Non-pigmented ciliary epithelial cell (primary cell): Measurements from ENCODE around the gene NME5.
"Not testable (repeated sequence)": the region's sequence is repeated elsewhere in the genome, so short reads cannot be mapped to it uniquely, and the experiment has no call there.

Experiments used
- DNase-seq: peaks from one replicate; pipeline ENCODE4 v3.0.0-alpha.2; 2010; ENCODE audit warnings: low read depth

The NME5 gene

GRCh38 chr5:138138949-138139780 is at the start of gene NME5:
TSS of gene NME5 (minus strand) at chr5:138139428. CDS start at chr5:138138780, 648 bp downstream.
- no peak for DNase-seq

- DNase-seq = no peak
Observed at GRCh38 chr5:138188626-138189025, 49.4 kb upstream of the NME5 start.

- no peak for DNase-seq
Observed at GRCh38 chr5:138186002-138186447, 46.8 kb upstream of the NME5 start.

- no peak for DNase-seq
Observed at GRCh38 chr5:138182808-138183207, 43.6 kb upstream of the NME5 start.

GRCh38 chr5:138180841-138181240 is 41.6 kb upstream of the NME5 start:
- DNase-seq = no peak

GRCh38 chr5:138180183-138180782 is 41.1 kb upstream of the NME5 start:
- peak; percentile 24 for DNase-seq

- DNase-seq = no peak
Observed at GRCh38 chr5:138179277-138179857, 40.1 kb upstream of the NME5 start.

GRCh38 chr5:138178516-138179276 is 39.5 kb upstream of the NME5 start, which contains the start of the genes BRD8 and KIF20A:
TSS of gene BRD8 (minus strand) at chr5:138178630. CDS start at chr5:138178614, 16 bp downstream.
TSS of gene KIF20A (plus strand) at chr5:138179112. CDS start at chr5:138179681, 569 bp downstream.
- DNase-seq = peak; percentile 82

GRCh38 chr5:138177941-138178515 is 38.8 kb upstream of the NME5 start:
- DNase-seq = no peak

- DNase-seq = no peak
Observed at GRCh38 chr5:138170299-138170698, 31.1 kb upstream of the NME5 start.

- DNase-seq = no peak
Observed at GRCh38 chr5:138169124-138169523, 29.9 kb upstream of the NME5 start.

GRCh38 chr5:138163721-138164120 is 24.5 kb upstream of the NME5 start:
- no peak for DNase-seq

GRCh38 chr5:138160706-138161105 is 21.5 kb upstream of the NME5 start:
- no peak for DNase-seq

GRCh38 chr5:138159666-138160065 is 20.4 kb upstream of the NME5 start:
- no peak for DNase-seq

- no peak for DNase-seq
Observed at GRCh38 chr5:138157626-138158025, 18.4 kb upstream of the NME5 start.

- not testable (repeated sequence) for DNase-seq
Observed at GRCh38 chr5:138155977-138156376, 16.7 kb upstream of the NME5 start.

- DNase-seq = no peak
Observed at GRCh38 chr5:138149530-138149929, 10.3 kb upstream of the NME5 start.

GRCh38 chr5:138148811-138149210 is 9.6 kb upstream of the NME5 start:
- no peak for DNase-seq

- not testable (repeated sequence) for DNase-seq
Observed at GRCh38 chr5:138143578-138143977, 4.3 kb upstream of the NME5 start.

- DNase-seq = no peak
Observed at GRCh38 chr5:138141734-138142133, 2.5 kb upstream of the NME5 start.

GRCh38 chr5:138140268-138140667 is 1.0 kb upstream of the NME5 start:
- DNase-seq = no peak

GRCh38 chr5:138139781-138140090 is 508 bp upstream of the NME5 start:
- no peak for DNase-seq
